HG02840 (cell line): ENCODE data around the gene ACBD5.
"Not testable (repeated sequence)": the region's sequence is repeated elsewhere in the genome, so short reads cannot be mapped to it uniquely, and the experiment has no call there.

Source experiments
- ATAC-seq: cut with Tn5 transposase; IDR thresholded peaks from one replicate; pipeline ENCODE4 v1.9.1; 2021; ENCODE audit warnings: mild to moderate bottlenecking, moderate library complexity, moderate number of reproducible peaks; ENCODE audit not compliant: unreplicated experiment, low FRiP score

Gene ACBD5, protein sequence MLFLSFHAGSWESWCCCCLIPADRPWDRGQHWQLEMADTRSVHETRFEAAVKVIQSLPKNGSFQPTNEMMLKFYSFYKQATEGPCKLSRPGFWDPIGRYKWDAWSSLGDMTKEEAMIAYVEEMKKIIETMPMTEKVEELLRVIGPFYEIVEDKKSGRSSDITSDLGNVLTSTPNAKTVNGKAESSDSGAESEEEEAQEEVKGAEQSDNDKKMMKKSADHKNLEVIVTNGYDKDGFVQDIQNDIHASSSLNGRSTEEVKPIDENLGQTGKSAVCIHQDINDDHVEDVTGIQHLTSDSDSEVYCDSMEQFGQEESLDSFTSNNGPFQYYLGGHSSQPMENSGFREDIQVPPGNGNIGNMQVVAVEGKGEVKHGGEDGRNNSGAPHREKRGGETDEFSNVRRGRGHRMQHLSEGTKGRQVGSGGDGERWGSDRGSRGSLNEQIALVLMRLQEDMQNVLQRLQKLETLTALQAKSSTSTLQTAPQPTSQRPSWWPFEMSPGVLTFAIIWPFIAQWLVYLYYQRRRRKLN

DNA sequence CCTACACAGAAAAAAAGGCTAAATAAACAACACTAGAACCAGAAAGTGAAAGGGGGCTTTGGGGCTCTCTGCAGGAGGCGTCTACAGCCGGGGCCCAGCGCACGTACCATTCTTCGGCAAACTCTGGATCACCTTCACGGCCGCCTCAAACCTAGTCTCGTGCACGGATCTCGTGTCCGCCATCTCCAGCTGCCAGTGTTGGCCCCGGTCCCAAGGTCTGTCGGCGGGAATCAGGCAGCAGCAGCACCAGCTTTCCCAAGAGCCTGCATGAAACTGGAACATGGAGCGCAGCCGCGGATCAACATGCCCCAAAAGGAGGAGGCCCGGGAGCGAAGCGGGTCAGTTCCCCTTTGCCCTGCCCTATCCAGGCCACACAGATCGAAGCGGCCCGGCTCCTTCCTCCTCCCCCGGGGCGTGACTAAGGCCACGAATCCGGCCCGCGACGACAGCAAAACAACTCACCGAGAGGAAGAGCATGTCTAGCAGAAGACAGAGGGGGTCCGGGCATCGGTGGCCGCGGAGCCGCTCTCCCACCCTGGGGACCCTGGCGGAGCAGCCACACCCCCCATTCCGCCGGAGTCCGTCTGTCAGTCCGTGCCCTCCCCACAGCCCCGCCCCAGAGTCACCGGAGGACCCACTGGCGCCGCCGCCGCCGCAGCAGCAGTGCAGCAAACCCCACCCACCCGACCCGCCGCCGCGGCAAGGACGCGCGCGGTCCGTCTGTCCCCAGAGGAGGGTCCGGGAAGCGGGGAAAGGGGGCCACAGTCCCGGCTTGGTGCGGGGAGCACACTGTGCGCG, at the start of gene ACBD5:
TSS of gene ACBD5 (minus strand) at position 586 of the 798 bp plus-strand sequence. CDS start at position 477, 109 bp downstream.
- ATAC-seq = peak; percentile 61

DNA sequence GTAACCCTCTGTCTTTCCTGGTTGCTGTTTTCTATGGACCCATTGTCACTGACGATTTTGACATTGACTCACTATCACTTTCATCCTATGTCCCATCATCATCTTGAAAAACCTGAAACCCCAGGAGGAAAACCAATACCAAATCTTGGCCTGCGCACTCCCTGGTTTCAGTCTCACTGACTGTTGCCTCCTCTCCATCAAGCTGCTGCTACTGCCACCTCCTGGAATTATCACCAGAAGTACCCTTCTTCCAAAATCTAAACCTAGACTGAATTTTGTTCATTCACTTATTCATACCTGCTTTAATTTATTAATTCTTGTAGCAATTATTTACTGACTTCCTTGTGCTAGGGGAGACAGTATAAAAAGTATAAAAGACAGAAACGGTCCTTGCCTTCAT, 44.5 kb upstream of the ACBD5 start:
- no peak for ATAC-seq

DNA sequence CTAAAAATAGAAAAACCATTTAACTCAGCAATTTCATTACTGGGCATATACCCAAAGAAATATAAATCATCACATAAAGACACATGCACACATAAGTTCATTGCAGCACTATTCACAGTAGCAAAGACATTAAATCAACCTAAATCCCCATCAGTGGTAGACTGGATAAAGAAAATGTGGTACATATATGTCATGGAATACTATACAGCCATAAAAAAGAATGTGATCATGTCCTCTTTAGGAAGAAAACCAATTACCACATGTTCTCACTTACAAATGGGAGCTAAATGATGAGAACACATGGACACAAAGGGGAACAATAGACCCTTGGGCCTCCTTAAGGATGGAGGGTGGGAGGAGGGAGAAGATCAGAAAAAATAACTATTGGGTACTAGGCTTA, 36.0 kb upstream of the ACBD5 start:
- no peak for ATAC-seq

DNA sequence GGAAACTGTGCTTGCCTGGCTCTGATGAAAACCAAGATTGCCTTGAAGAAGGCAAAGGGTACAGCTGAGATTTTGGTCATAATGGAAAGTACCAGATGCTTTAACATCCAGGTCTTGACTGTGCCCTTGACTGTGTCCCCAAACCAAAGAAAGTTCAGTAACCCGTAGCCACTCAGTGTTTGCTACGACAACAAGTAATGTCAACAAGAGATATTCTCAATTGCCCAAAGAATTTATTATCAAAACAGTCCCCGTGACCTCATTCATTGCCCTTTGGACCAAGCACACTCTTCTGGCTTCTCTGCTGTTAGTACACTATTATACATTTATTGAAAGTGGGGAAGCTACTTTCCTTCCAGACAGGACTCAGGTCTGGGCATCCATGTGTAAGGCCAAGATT, 25.4 kb upstream of the ACBD5 start:
- ATAC-seq = not testable (repeated sequence)

DNA sequence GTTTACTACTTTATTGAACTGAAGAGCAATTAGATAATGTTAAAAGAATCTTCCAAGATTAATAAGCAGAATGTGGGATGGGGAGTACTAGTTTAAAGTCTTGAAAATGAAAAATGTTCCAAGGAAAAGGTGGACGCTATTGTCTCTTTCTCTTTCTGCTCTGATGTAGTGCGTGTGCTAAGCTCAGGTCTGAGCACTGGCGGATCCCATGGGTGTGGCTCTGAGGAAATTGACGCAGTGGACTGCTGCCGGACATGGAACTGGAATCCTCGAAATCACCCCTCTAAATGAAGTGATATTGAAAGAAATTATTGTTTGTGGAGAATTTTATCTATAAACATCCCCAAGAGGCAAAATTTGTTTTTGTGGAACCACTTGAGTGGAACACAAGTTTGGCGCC, 22.2 kb upstream of the ACBD5 start:
- not testable (repeated sequence) for ATAC-seq

DNA sequence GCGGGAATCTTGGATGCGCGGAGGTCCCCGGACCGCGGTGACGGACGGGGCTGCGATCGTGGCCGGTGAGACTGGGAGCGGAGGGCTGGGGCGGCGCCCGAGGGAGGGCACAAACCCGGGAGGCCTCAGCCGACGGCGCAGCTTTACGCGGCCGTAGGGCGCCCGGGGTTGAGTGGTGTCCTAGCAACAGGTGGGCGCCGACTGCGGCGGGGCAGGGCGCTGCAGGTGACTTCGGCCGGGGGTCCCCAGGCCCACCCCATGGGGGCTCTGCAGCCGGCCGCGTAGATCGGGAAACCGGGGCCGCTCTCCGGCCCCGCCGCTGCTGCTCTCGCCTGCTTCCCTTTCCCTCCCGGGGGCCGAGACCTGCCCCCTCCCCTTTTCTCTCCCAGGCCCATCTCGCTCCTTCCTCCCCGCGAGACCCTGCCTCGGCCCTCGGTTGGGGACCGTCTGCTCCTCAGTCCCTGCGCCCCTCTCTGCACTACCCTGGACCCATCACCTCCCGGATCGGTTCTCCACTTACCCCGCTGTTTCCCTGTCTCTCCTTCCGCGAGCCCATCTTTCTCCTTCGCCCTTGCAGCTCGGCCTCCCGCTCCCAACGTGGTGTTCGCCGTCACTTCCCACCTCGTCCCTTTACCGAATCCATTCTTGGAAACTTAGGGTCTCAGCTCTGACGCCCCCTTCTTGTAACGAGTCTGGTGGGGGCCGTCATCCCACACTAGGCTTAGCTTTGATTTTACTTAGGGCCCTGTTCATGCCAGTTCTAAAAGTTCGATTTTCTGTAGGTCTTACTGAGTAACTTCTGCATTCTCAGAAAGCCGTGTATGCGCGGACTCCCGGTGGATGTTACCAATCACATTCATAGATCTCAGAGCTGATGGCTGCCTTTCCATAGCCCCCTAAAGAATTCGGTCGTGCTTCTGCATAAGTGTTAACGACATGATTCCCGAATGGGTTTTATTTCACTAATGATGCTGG, 18.5 kb upstream of the ACBD5 start:
- no peak for ATAC-seq

DNA sequence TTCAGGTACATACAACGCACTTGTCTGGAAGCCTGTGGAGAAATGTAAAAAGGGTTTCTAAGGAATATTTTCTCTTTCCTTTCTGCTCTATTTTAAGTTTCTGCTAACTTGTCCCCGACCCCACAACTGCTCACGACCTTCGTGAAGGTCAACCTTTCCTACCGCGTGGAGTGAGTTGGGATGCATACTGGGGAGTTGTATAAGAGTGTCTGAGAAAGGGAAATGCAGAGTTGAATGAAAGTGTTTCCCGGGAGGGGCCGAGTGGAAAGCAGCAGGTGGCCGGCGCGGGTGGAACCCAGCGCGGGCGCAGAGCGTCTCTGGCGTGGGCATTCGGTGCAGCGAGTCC, 17.9 kb upstream of the ACBD5 start:
- no peak for ATAC-seq

DNA sequence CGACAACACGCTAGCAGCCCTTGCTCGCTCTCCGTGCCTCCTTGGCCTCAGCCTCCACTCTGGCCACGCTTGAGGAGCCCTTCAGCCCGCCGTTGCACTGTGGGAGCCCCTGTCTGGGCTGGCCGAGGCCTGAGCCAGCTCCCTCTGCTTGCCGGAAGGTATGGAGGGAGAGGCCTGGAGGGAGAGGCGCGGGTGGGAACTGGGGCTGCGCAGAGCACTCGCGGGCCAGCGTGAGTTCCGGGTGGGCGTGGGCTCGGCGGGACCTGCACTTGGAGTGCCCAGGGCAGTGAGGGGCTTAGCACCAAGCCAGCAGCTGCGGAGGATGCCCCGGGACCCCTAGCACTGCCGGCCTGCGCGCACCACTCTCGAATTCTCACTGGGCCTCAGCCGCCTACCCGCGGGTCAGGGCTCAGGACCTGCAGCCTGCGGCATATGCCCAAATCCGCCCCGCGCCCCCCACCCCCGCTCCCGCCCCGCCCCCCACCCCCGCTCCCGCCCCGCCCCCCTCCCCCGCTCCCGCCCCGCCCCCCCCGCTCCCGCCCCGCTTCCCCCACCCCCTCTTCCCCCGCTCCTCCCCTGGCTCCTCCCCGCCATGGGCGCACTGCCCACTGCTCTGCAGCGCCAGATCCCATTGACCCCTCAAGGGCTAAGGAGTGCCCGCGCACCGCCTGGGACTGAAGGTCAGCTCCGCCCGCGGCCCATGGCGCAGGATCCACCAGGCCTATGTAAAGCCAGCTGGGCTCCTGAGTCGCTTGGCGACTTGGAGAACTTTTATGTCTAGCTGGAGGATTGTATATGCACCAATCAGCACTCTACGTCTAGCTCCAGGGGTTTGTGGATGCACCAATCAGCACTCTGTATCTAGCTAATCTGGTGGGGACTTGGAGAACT, 15.9 kb upstream of the ACBD5 start:
- no peak for ATAC-seq

DNA sequence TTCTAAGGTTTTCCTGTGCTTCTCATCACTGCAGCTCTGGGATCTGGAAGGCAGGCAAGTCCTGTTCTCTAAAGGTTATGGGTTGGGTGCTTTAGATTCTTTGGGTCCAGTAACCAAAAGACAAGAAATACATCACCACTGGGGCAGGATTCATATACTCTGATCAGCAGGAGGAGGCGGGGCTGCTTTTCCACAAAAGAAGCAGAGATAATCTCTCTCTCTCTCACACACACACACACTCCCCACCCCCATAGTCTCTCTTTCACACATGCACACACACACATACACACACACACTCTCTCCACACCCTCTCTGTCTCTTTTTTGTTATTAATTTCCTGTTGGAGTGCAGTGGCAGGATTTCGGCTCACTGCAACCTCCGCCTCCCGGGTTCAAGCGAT, 13.0 kb upstream of the ACBD5 start:
- no peak for ATAC-seq

DNA sequence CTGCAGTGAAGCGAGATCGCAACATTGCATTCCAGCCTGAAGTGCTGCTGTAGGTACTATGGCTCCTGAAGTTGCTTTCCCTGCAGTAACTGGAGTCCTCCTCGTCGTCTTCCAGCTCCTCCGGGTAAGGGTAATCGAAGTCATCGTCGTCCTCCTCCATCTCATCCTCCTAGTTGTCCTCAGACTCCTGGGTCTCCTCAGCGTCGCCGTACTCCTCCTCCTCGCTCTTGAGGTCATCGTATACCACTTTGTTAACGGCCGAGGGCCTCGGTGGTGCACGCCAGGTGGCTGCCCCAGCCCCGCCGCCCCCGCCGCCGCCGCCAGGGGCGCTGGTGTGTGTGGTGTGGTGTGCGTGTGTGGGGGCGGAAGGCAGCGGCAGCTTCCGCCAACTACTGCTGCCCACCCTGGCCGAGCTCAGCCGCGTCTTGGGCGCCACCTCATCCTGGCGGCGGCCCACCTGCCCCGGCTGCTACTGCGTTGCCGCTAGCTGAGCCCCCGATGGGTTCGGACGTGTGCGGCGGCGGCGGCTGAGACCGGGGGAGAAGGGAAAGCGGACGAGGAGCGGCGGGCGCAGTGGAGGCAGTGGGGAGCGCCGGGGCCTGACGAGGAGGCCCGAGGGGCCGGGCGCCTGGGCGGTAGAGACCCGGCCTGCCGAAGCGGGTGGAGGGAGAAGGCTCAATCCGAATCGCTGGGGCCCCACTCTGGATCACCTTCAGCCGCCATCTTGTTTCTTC, 11.8 kb upstream of the ACBD5 start:
- ATAC-seq = peak; percentile 99

DNA sequence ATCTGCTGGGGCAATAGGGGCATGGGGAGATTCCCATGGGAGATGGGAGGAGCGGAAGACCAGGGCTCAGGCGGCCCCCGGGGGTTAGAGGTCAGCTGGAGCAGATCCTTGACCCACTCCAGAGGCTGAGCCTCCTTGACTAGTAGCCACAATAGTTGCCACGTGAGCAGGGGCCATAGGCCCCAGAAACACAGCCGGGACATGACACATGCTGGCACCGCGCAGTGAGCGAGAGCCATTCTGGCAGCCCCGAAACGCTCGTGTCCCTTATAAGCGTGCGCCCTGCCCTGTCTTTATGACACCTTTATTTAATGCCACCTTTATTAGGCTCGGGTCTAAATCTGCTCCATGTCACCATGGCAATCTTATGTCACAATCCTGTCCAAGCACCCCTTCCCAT, 11.0 kb upstream of the ACBD5 start:
- ATAC-seq = no peak

DNA sequence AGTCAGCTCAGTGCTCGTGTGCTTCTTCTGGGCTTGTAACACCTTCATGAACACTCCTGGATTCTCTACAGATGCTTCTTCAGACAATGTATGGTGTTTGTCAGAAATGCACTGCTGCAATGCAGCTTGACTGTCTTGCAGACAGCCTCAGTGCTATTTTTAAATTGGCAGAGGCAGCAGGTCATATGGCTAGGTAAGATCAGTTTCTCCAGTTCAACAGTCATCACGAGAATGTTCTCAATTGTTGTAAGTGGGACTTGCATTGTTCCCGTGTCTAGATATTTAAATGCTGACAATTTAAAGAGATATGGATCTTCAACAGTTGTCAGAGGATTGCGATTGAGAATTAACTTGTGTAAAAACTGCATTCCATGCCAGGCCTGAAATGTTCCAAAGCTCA, 7.6 kb upstream of the ACBD5 start:
- no peak for ATAC-seq

DNA sequence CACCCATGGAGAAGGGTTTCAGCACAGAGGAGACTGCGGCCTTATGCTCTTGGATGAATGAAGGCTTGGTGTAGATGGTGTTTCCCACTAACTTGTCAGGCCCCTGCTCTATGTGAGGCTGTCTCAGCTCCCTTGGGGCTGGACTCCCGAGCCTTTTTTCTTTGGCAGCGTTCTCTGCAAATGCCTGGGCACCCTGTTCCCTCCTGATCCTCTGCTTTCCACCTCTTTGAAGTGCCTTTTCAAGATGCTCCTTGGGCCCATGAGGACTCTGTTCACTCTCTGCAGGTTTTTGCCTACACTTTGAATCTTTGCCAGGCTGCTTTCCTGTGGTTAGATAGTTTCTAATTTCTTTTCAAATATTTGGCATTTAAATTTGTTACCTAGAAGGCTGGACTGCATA, 6.8 kb upstream of the ACBD5 start:
- ATAC-seq = no peak

DNA sequence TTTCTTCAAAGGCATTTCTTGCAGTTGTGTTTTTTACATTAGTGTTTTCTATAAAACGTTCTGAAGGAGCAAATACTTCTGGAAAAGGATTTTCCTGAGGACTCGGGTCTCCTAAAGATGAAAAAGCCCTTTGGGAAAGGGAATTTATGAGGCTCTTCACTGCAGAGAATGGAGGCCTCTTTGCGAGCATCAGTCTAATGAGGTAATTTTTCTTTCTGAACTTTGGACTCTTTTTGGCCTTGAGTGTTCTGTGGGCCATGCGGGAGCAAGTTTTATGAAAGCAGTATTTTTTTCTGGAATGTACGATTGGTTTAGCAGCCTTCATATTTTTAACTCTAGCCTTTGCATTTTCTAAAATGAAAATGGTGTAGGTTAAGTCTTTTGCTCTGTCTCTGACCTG, 6.4 kb upstream of the ACBD5 start:
- ATAC-seq = no peak

DNA sequence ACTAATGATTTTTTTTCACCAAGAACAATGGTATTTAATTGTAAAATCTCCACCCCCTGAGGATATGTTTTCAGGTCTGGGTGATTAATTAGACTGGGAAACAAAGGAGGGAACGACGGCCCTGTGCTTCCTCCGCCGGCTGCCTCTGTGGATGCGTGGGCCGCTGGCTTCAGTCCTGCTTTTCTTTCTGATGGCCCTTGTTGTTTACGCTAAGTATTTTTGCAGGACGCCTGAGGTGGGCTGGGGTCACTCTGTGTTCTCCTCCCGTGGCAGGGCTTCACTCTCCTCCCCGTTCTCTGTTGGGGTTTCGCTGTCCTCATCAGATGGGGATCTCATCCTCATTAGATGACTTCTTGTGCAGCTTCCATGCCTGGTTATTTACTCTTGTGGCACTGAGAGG, 5.2 kb upstream of the ACBD5 start:
- ATAC-seq = no peak

DNA sequence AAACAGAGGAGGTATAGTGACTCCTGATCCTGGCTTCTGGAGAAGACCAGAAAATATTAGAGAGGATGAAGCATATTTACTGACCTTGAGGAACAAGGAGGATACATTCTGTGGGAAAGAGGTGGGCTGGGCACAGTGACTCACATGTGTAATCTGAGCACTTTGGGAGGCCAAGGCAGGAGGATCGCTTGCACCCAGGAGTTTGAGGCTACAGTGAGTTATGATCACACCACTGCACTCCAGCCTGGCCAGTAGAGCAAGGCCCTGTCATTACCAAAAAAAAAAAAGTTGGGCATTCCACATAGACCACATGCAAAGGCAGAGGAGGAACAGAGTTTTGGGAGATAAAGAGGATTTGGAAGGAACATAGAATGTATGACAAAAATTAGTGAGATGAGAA, 4.4 kb upstream of the ACBD5 start:
- no peak for ATAC-seq

DNA sequence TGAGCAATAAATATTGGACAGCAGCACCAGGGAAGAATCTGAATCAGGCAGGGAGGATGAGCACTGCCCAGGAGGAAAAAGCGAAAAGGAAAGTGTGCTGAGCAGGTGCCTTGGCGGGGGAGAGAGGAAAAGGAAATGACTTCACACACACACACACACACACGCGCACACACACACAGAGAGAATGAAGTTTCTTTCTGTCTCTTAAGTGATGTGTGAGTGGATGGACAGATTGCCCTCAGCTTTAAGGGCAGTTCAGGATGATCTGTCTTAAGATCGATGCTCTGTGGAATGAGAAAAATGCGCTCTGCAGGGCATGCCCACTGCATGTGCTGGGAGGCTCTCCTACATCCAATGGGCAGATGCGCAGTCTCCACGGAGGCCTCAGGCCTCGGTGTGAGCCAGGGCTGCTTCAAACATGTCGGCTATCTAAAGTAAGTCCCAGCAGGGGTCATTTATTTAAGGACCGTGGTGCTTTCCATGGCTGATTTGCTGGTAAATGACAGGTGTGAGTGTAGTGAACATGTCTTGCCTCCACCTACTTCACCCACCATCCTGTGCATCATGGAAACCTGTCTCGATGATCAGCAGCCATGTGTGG, 2.5 kb upstream of the ACBD5 start:
- ATAC-seq = no peak

DNA sequence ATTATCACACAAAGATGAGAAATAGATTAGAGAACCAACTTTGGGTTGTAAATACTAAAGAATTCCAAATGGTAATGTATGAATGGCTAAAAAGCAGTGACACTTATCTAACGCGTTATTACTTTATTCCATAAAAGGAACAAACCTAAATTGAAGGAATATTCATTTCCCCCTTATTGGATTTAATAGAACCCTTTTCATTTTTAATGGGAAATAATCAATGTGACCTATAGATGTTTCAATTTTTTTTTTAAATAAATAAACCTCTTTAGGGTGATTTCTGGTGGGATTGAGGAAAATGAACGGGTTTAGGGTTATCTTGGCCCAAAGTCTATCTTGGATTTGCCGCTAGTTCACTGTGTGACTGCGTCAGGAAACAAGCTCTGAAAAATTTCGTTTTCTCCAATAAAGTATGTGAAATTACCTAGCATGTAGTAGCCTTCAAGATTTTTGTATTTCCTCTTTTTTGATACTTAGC, 1.9 kb upstream of the ACBD5 start:
- ATAC-seq = no peak
